HCT116 (cell line): ENCODE measurements around the gene SKI. TPM values are rescaled to one million over a fixed set of nuclear protein-coding genes. Genes with fewer than 3 reads are reported as not detected.

ENCODE experiments used
- ATAC-seq: fragments of 200-7000 bp; cut with Tn5 transposase; 2 replicates; pipeline ENCODE4 v1.9.1; 2020; ENCODE audit warnings: mild to moderate bottlenecking, moderate library complexity
- BruUV-seq: library from RNA; stranded (reverse); fragments of 400-500 nt; replicated peaks from 2 replicates; lab custom pipeline; 2021; lab: Mats Ljungman, UMichigan
- CTCF ChIA-PET: fragments of 300-600 bp; sonication (Branson Sonifier 250); formaldehyde crosslinking; loops from one replicate; lab custom pipeline; 2021; ENCODE audit warnings: antibody characterized with exemption; lab: Charles Lee
- POLR2A ChIA-PET: fragments of 300-600, 350-600 bp; sonication (Branson Sonifier 250); formaldehyde crosslinking; loops from one replicate; lab custom pipeline; 2021; ENCODE audit warnings: antibody characterized with exemption; lab: Charles Lee
- RAD21 ChIA-PET, 2 experiments: fragments of 300-600 bp; sonication (Branson Sonifier 250); formaldehyde crosslinking; loops; one replicate each; lab custom pipeline; 2023; ENCODE audit warnings: low total read pairs in 2 of 2; ENCODE audit not compliant: uncharacterized antibody in 2 of 2, unreplicated experiment in 2 of 2, low non-redundant PET in 1 of 2; lab: Charles Lee
- DNase-seq: peaks from one replicate; pipeline ENCODE4 v3.0.0-alpha.2; 2010; ENCODE audit warnings: low read depth, low spot score
- H2AFZ ChIP-seq: fragments of 200-600 bp; shearing (Covaris generic), sonication (generic); 2 replicates; pipeline ENCODE4 v1.6.1; 2017; ENCODE audit warnings: low read depth, mixed run types, mixed read lengths, antibody characterized with exemption, low read length; ENCODE audit not compliant: poor library complexity, severe bottlenecking
- H3K27ac ChIP-seq: 2 replicates; pipeline ENCODE4 v1.5.1; 2012; ENCODE audit warnings: low read depth, low read length
- H3K27me3 ChIP-seq: fragments of 200-600 bp; sonication (generic); 2 replicates; pipeline ENCODE4 v1.6.1; 2016; ENCODE audit warnings: mixed run types, low read length, mixed read lengths; ENCODE audit not compliant: insufficient read depth
- H3K36me3 ChIP-seq, 2 experiments: fragments of 200-500 bp in 1 of 2; fragments of 200-600 bp in 1 of 2; sonication (Bioruptor generic) in 1 of 2; sonication (generic) in 1 of 2; 2 replicates each; pipeline versions ENCODE4 v1.5.1 to v1.6.1; 2014 to 2016; ENCODE audit warnings: low read length in 2 of 2, inconsistent platforms in 1 of 2, mixed read lengths in 1 of 2, mixed run types in 1 of 2; ENCODE audit not compliant: insufficient read depth in 2 of 2, control insufficient read depth in 1 of 2
- H3K4me1 ChIP-seq, 2 experiments: fragments of 200-600 bp in 1 of 2; sonication (generic) in 1 of 2; 2 replicates each; pipeline versions ENCODE4 v1.5.1 to v1.6.1; 2012 to 2017; ENCODE audit warnings: low read length in 2 of 2, inconsistent platforms in 1 of 2, mild to moderate bottlenecking in 1 of 2, mixed read lengths in 1 of 2, mixed run types in 1 of 2, moderate library complexity in 1 of 2; ENCODE audit not compliant: insufficient read depth in 2 of 2, control insufficient read depth in 1 of 2
- H3K4me2 ChIP-seq: fragments of 200-600 bp; sonication (generic); 2 replicates; pipeline ENCODE4 v1.6.1; 2017; ENCODE audit warnings: mixed run types, low read length, mixed read lengths
- H3K4me3 ChIP-seq, 2 experiments: fragments of 200-600 bp in 1 of 2; sonication (generic) in 1 of 2; replicated peaks in 1 of 2; 2 replicates each; pipeline ENCODE4 v1.5.1; 2011 to 2016; ENCODE audit warnings: low read length in 2 of 2, control low read depth in 1 of 2, low read depth in 1 of 2, mild to moderate bottlenecking in 1 of 2, mixed read lengths in 1 of 2, mixed run types in 1 of 2
- H3K79me2 ChIP-seq: fragments of 200-600 bp; sonication (generic); 2 replicates; pipeline ENCODE4 v1.6.1; 2017; ENCODE audit warnings: mild to moderate bottlenecking, mixed run types, low read length, moderate library complexity, mixed read lengths; ENCODE audit not compliant: insufficient read depth
- H3K9ac ChIP-seq: fragments of 200-600 bp; sonication (generic); 2 replicates; pipeline ENCODE4 v1.6.1; 2016; ENCODE audit warnings: low read length, mixed read lengths
- H3K9me2 ChIP-seq: fragments of 200-600 bp; sonication (generic), shearing (Covaris generic); 2 replicates; pipeline ENCODE4 v1.6.1; 2017; ENCODE audit warnings: mixed run types, mild to moderate bottlenecking, moderate library complexity; ENCODE audit not compliant: insufficient read depth
- H3K9me3 ChIP-seq, 2 experiments: fragments of 200-500 bp in 1 of 2; fragments of 200-600 bp in 1 of 2; sonication (Bioruptor generic) in 1 of 2; sonication (generic) in 1 of 2; 2 replicates each; pipeline ENCODE4 v1.6.1; 2014 to 2017; ENCODE audit warnings: low read length in 2 of 2, mixed read lengths in 2 of 2, inconsistent platforms in 1 of 2, low read depth in 1 of 2, mild to moderate bottlenecking in 1 of 2, mixed run types in 1 of 2, moderate library complexity in 1 of 2; ENCODE audit not compliant: control insufficient read depth in 1 of 2, insufficient read depth in 1 of 2
- H4K20me1 ChIP-seq: fragments of 200-600 bp; sonication (generic), shearing (Covaris generic); 2 replicates; pipeline ENCODE4 v1.6.1; 2017; ENCODE audit warnings: mixed run types, mild to moderate bottlenecking, moderate library complexity; ENCODE audit not compliant: insufficient read depth
- ATF3 ChIP-seq: IDR thresholded peaks from 2 replicates; pipeline ENCODE4 v1.6.1; 2012
- CBX3 ChIP-seq: IDR thresholded peaks from 2 replicates; pipeline ENCODE4 v1.6.1; 2012; ENCODE audit warnings: low read depth
- CEBPB ChIP-seq: IDR thresholded peaks from 2 replicates; pipeline ENCODE4 v1.6.1; 2012; ENCODE audit warnings: low read depth
- EGR1 ChIP-seq: IDR thresholded peaks from 2 replicates; pipeline ENCODE4 v1.6.1; 2012; ENCODE audit warnings: low read depth
- ELF1 ChIP-seq: IDR thresholded peaks from 2 replicates; pipeline ENCODE4 v1.6.1; 2012; ENCODE audit warnings: low read depth, borderline replicate concordance
- EZH2 ChIP-seq: fragments of 200-600 bp; sonication (generic); IDR thresholded peaks from 2 replicates; pipeline ENCODE4 v1.6.1; 2017; ENCODE audit warnings: antibody characterized with exemption, mixed run types
- FOSL1 ChIP-seq: IDR thresholded peaks from 2 replicates; pipeline ENCODE4 v1.6.1; 2012; ENCODE audit warnings: low read depth
- JUND ChIP-seq: IDR thresholded peaks from 2 replicates; pipeline ENCODE4 v1.6.1; 2012
- MAX ChIP-seq: IDR thresholded peaks from 2 replicates; pipeline ENCODE4 v1.6.1; 2012
- POLR2A ChIP-seq: IDR thresholded peaks from 2 replicates; pipeline ENCODE4 v1.7.0; 2011; ENCODE audit warnings: borderline replicate concordance; ENCODE audit not compliant: insufficient read depth, insufficient read length; ENCODE audit errors: extremely low read depth
- POLR2AphosphoS5 ChIP-seq: IDR thresholded peaks from 2 replicates; pipeline ENCODE4 v1.6.1; 2011; ENCODE audit warnings: mild to moderate bottlenecking, low read depth, low read length, moderate library complexity
- REST ChIP-seq: IDR thresholded peaks from 2 replicates; pipeline ENCODE4 v1.6.1; 2012; ENCODE audit warnings: low read depth
- TCF7L2 ChIP-seq: IDR thresholded peaks from 2 replicates; pipeline ENCODE4 v1.7.0; 2011; ENCODE audit warnings: borderline replicate concordance, inconsistent platforms; ENCODE audit not compliant: insufficient read depth, insufficient read length; ENCODE audit errors: extremely low read depth
- ZFX ChIP-seq: fragments of 450-650 bp; IDR thresholded peaks from 2 replicates; pipeline ENCODE4 v1.6.1; 2017
- intact Hi-C: fragments of 100-400 bp; cut with micrococcal nuclease; formaldehyde crosslinking; loops from 2 replicates; pipeline ENCODE4 v1.10.0; 2022
- total RNA-seq: library from RNA; stranded (reverse); gene quantifications from one replicate; pipeline ENCODE4 v1.2.1, GENCODE V29; 2021; ENCODE audit not compliant: unreplicated experiment
- TF ChIP-seq, protein P1 (sequence below): IDR thresholded peaks from 2 replicates; pipeline ENCODE4 v1.6.1; 2011; ENCODE audit warnings: mild to moderate bottlenecking, low read length, moderate library complexity; ENCODE audit not compliant: insufficient replicate concordance; ENCODE audit errors: extremely low read depth

Gene SKI
- total RNA-seq, 1 experiment from 2014 or later = 56.2 TPM

- Histone ChIP-seq H3K4me1 (no peaks in the 10 kb centered on the region), H2AFZ (no peak overlapping the region), H4K20me1 (no peaks in the 10 kb centered on the region), H3K9me3 (no peaks in the 10 kb centered on the region), H3K36me3 (no peaks in the 10 kb centered on the region), H3K79me2 (no peaks in the 10 kb centered on the region), H3K27ac (no peak overlapping the region), H3K27me3 (no peaks in the 10 kb centered on the region), H3K4me2 (no peak overlapping the region), H3K4me3 (no peak overlapping the region), H3K9me2 (no peaks in the 10 kb centered on the region), H3K9ac (no peak overlapping the region)
- TF ChIP-seq CBX3 = no peak
- TF ChIP-seq, protein P1, sequence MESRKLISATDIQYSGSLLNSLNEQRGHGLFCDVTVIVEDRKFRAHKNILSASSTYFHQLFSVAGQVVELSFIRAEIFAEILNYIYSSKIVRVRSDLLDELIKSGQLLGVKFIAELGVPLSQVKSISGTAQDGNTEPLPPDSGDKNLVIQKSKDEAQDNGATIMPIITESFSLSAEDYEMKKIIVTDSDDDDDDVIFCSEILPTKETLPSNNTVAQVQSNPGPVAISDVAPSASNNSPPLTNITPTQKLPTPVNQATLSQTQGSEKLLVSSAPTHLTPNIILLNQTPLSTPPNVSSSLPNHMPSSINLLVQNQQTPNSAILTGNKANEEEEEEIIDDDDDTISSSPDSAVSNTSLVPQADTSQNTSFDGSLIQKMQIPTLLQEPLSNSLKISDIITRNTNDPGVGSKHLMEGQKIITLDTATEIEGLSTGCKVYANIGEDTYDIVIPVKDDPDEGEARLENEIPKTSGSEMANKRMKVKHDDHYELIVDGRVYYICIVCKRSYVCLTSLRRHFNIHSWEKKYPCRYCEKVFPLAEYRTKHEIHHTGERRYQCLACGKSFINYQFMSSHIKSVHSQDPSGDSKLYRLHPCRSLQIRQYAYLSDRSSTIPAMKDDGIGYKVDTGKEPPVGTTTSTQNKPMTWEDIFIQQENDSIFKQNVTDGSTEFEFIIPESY = no peak
- no peak for TF ChIP-seq ELF1
- TF ChIP-seq JUND = no peak
- TF ChIP-seq POLR2AphosphoS5 = no peak
- no peak for TF ChIP-seq MAX
- no peak for TF ChIP-seq EZH2
- no peak for TF ChIP-seq FOSL1
- TF ChIP-seq EGR1 = no peak
- no peak for TF ChIP-seq CEBPB
- TF ChIP-seq ATF3 = no peak
- TF ChIP-seq POLR2A = no peak
- TF ChIP-seq TCF7L2 = no peak
- TF ChIP-seq REST = no peak
- TF ChIP-seq ZFX = no peak
- ChIA-PET RAD21 (no interaction called here), CTCF (no interaction called here), POLR2A (no interaction called here)
- no peak for ATAC-seq
- intact Hi-C loops = no loop called here
- BruUV-seq = no TSS peak
- DNase-seq = no peak
Measured at GRCh38 chr1:2348346-2349325, 120.5 kb downstream of the SKI start.
